Epidermal melanocyte (primary cell): ENCODE data around the gene ABCA9.
"Not testable (repeated sequence)": the region's sequence is repeated elsewhere in the genome, so short reads cannot be mapped to it uniquely, and the experiment has no call there.

Source experiments
- DNase-seq: peaks from one replicate; pipeline ENCODE4 v3.0.0; 2011; ENCODE audit warnings: low spot score; ENCODE audit not compliant: insufficient read length

The ABCA9 gene

DNA sequence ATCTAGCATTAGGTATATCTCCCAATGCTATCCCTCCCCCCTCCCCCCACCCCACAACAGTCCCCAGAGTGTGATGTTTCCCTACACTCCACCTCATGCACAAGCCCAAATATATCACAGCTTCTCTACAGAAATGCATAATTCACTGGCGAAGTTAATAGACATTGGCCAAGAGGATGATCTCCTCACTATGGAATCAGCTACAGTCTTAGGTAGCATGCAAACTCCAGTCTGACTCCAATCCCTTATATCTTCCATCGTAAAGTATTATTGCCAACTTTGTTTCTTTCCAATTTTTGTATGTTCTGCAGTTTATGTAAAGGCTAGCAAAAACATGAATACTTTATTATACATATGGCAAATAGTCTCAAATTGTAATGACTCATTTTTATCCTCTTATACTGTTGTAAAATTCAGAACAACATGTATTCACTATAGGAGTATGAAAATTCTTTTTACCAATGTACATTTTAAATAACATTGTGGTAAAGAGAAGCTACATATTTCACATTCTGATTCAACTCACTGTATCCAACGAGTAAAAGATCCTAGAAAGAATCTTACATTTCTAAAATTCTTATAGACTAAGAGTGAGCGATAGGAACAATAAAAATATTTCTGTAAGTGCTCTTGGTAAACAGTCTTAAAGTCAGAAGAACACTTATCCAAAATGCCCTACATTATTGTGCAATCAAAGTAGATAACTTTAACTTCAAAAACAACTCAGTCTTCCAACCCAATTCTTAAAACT lies 106.4 kb downstream of the ABCA9 start:
- DNase-seq, result no peak

DNA sequence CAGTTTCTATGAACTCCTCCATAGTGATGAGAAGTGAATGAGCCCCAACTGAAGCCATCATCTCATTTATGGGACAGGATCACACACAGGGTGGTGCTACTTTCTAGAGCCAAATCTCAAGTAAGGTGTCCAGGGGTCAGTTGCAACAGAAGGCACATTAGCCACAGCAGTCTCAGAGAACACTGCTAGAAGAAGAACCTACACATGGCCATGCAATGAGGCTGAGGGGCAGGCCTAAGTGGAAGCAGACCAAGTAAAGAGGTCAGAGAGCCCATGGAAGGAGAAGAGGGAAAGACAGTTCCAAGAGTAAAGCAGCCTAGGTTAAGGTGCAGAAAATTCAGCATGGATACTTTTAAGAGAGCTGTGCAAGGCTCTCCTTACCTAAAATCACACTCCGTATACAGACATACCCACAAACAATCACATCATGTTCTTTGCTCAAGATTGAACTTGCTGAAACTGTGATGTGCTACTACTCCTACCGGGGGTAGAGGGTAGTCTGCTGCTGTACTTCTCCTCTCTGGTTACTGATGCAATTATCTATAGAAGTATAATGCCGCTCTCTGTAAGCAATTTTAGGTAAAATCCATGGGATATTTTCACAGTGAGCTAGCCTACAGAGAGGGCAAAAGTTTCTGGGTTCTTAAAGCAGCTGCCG lies 107.3 kb downstream of the ABCA9 start:
- no peak for DNase-seq

DNA sequence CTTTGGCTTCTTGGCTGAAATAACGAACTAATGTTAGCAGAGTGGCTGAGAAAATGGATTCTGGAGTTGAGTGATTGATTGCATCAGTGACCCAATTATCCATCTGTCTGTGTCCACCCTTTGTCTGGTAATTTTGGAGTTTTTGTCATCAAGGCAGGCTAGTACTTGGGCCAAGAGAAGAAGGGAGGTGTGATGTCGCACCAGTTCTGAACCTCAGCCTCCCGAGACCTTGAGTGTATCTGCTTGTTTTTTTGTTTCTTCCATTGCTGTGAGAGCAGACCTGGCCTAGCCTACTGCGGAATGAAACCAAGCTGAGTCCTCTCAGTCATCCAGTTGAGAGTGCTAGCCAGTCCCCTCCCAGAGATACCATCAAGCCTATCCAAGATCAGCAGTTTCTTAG lies 110.0 kb downstream of the ABCA9 start:
- no peak for DNase-seq

DNA sequence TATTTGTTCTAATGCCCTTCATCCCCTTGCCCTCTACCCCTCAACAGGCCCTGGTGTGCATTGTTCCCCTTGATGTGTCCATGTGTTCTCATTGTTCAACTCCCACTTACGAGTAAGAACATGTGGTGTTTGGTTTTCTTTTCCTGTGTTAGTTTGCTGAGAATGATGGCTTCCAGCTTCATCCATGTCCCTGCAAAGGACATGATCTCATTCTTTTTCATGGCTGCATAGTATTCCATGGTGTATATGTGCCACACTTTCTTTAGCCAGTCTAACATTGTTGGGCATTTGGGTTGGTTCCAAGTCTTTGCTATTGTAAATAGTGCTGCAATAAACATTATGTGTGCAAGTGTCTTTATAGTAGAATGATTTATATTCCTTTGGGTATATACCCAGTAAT lies 112.9 kb downstream of the ABCA9 start:
- not testable (repeated sequence) for DNase-seq

DNA sequence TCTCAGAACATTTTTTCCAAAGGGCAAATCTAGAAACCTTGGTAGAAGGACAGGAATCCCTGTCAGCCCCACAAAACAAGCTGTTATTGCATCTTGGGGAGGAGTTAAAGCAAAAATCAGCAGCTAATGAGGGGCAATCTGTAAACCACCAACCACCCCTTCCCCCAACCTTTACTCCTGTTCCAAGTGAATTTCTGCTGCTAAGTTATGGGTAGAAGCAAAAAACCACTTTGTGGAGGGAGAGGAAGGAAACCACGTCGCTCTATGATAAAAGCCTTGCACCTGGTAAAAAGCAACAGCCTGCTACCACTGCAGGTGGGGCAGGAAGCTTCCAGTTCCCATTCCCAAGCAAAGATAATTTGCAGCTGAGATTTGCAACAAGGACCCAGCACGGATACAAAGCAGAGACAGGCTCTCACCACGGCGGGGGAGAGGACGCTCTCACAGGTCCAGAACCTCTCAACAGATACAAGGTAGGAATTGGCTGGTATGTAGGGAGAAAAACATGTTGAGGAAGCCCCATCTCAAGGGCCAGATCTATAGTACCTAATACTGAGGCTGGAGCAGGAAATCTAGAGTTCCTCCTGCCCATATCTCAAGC lies 116.2 kb downstream of the ABCA9 start:
- DNase-seq, result no peak

DNA sequence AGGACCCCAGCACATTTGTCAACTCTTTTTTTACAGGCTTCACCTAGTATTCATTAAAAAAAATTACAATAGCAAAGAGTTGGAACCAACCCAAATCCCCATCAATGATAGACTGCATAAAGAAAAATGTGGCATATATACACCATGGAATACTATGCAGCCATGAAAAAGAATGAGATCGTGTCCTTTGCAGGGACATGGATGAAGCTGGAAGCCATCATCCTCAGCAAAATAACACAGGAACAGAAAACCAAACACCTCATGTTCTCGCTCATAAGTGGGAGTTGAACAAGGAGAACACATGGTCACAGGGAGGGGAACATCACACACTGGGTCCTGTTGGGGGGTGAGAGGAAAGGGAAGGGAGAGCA lies 116.9 kb downstream of the ABCA9 start:
- not testable (repeated sequence) for DNase-seq

DNA sequence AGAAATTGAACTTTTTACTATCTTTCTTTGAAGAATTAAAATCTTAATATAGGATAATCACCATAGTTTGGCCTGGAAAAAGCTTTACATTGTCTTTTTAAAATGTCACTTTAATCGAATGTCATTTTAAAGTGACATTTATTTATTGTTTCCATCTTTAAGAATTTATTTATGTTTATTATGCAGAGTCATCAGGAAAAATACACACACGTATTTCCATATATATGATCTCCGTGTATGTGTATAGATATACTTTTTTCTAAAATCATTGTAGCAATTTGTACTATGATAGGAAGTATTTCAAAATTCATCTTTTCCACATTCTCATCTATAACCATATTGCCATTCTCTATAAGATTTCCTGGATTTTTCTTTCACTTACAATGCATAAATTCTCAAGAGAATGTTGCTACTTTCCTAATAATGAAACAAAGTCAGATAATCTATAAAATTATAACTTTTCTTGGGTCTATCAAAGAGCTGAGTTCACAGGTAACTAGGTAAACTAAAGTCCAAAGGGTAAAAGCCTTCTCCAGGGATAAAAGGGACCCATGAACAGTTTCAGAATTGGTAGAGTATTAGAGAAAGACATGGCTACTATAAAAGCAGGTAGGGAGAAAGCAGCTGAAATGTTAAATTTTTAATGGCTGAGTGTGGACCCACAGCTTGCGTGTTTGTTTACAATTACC lies 117.5 kb downstream of the ABCA9 start:
- no peak for DNase-seq

DNA sequence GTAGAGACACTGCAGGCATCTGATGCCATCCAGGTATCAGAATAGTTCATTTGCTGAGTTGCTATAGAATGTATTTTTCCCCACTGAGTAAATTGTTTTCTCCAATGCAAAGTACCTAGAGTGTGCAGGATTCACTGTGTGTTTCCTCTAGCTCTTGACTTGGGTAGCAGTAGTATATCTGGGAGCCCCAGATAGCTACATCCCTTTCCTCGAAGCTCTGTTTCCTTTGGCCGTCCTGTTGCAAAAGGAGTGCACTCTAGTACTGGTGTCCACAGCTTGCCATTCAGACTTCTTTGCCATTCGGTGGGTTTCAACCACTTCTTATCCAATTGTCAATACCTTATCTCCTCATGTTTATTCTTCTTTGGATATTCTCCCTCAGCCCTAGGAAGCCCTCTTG lies 118.3 kb downstream of the ABCA9 start:
- no peak for DNase-seq

DNA sequence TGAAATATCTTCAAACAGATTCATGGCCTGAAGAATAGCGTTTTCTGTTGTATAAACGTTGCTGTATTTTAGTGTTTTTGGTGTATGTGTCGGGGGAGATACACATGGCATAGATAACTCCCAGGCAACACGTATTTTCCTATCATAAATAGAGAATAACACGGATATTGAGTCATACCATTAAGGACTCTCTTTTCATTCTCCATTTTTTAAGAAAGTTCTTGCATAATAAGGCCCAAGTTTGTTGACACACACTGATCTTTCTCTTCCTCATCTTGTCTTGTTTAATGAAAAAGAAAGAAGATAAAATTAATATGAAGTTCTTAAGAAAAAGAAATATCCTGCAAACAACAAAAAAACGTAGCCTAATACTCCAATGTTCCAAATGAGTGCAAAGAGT lies 119.0 kb downstream of the ABCA9 start:
- no peak for DNase-seq

DNA sequence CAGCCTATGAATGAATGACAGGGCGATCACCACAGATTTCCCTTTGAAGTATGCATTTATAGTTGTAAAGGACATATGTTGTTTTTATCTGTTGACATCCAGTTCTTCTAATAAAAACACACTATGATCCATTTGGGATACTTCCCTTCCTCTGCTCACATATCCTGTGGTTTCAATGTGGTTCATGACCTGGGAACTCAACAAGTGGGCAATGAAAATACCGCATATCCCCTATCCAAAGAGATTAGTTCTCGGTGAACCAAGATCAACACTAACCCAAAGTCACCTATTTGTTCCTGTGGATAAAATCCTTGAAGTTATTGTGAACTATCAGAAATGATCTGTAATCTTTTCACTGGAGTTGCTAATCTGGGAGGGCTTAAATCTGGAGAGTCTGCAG lies 121.5 kb downstream of the ABCA9 start:
- DNase-seq, result no peak

DNA sequence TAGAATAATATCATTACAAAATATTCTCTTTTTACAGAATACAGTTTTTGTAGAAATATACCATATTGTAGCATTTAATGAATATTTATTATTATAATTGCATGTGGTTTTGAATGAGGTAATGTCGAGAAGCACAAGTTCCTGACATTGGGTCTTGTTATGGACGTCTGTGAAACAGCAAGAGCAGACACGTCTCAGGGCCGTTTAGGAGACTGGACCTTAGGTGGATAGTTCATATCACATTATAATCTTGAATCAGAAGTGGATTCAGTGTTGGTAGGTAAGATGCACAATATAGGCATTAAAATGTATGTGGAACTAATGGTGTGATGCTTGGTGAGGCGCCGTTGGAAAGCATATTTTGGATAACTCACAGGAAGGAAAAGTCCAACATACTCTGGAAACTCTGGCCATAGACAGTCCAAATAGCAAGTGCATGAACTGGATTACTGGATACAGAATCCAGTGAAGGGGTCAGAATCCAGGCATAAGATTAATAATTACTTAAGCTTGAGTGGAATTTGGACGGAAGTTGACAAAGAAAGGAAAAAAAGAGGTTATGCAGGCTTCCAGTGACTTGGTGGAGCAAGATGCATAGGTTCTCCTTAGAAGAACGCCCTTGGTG lies 122.7 kb downstream of the ABCA9 start:
- DNase-seq, result no peak

DNA sequence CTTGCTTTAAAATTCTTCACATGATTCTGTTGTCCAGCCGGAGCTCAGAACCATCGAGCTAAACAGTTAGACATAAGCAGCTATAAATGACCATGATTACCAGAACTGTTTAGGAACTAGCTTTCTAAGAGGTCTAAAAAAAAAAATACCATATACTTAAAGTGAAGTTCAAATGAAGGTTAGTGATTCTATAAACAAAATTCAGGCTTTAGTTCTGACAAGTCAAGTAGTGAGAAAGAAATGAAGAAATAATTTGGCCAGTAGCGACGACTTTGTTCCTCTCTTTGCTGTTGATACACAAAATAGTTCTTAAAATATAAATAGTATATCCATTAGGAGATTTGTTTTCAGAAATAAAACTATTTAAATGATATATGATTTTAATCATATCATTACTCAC lies 133.2 kb downstream of the ABCA9 start:
- no peak for DNase-seq

DNA sequence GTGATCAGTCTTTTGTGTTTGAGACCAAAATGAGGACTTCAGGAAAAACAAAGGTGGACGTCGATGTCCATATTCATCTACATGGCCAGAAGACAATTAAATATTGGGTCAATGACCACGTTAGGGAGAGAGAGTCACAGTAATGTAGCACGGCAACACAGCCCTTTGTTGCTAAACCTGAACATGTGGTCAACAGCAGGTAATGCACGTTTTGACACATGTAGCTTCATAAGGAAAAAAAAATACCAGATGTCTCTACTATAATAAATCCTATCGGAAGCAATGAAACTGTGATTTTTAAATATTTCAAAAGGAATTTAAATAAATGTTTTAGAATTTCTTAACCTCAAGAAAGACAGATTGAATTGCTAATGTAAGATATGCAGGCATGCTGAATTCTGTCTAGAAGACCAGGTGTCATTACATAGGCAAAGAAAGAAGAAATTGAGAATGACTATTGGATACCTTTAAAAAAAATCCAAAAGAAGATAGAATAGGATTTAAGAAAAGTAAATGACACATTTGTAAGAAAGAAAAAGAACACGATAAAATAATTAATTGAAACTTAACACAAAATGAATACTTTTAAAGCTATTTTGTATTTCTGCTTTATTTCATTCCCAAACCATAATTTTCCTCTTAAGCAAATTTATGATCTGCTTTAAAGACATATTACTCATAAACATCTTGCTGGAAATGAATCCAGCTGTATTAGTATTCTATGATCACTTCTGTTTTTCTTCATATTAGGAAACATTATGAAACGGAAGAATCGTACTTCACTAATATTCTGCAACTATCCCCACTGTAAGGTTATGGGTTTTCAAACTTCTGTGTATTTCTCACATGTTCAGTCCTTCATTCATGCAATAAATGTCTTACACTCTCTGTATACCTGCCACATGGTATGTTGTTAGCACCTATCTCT lies 135.7 kb downstream of the ABCA9 start:
- DNase-seq, result no peak
